Thyroid gland (tissue), 4 donors: Measurements from ENCODE around the gene XPO4. TPM values are rescaled to one million over a fixed set of nuclear protein-coding genes. Genes with fewer than 3 reads are reported as not detected.
"Not testable (repeated sequence)": the region's sequence is repeated elsewhere in the genome, so short reads cannot be mapped to it uniquely, and the experiment has no call there.

Source experiments
- DNase-seq, 2 donors: peaks; one replicate each; pipeline ENCODE4 v3.0.0-alpha.2; 2019
- H3K27ac ChIP-seq, 3 donors: fragments of 200-600 bp; sonication (generic); 1 replicate in 2 of 3; 2 replicates in 1 of 3; pipeline ENCODE4 v1.5.1; 2016 to 2019; ENCODE audit warnings: mild to moderate bottlenecking in 1 of 3, moderate library complexity in 1 of 3
- H3K27me3 ChIP-seq: fragments of 200-600 bp; sonication (generic); one replicate; pipeline ENCODE4 v1.5.1; 2019
- H3K36me3 ChIP-seq, 2 donors: fragments of 200-600 bp; sonication (generic); one replicate each; pipeline ENCODE4 v1.5.1; 2016 to 2019
- H3K4me1 ChIP-seq, 2 donors: fragments of 200-600 bp; sonication (generic); one replicate each; pipeline ENCODE4 v1.5.1; 2017 to 2019
- H3K4me3 ChIP-seq, 3 donors: fragments of 200-600 bp; sonication (generic); replicated peaks in 1 of 3; 1 replicate in 2 of 3; 2 replicates in 1 of 3; pipeline ENCODE4 v1.5.1; 2016; ENCODE audit warnings: mild to moderate bottlenecking in 1 of 3
- H3K9me3 ChIP-seq: fragments of 200-600 bp; sonication (generic); one replicate; pipeline ENCODE4 v1.5.1; 2017
- CTCF ChIP-seq, 6 experiments: fragments of 200-600 bp in 3 of 6; fragments of 450-650 bp in 3 of 6; sonication (generic) in 3 of 6; IDR thresholded peaks; one replicate each; pipeline ENCODE4 v1.5.1; 2016 to 2019; ENCODE audit warnings: antibody characterized with exemption in 6 of 6, mild to moderate bottlenecking in 2 of 6, inconsistent platforms in 1 of 6, moderate library complexity in 1 of 6
- POLR2A ChIP-seq, 2 donors: fragments of 450-650 bp; IDR thresholded peaks; one replicate each; pipeline ENCODE4 v1.6.1; 2017; ENCODE audit warnings: antibody characterized with exemption in 2 of 2, mild to moderate bottlenecking in 2 of 2, moderate library complexity in 1 of 2
- WGBS, 2 donors: methylation state at CpG; one replicate each; pipeline ENCODE4 v1.1.5; 2017; 5-methylcytosine and 5-hydroxymethylcytosine counted together
- intact Hi-C: fragments of 100-400 bp; cut with DNase I; formaldehyde crosslinking; loops from one replicate; pipeline ENCODE4 v1.15.1; 2023
- total RNA-seq, 4 donors: library from RNA; depleted of rRNA; stranded (reverse); fragments of >200 nt; gene quantifications; one replicate each; pipeline ENCODE4 v1.2.3, GENCODE V29; 2016

Gene XPO4
- 10 to 100 TPM; 15.7 to 30.8 (median 29.1) TPM for total RNA-seq

GRCh38 chr13:20902438-20903163 is at the start of gene XPO4:
Gene XPO4, minus strand, starts transcription at chr13:20902746. Its CDS starts 8 bp downstream, at chr13:20902738.
- Histone ChIP-seq H3K27me3 (no peaks in the 10 kb centered on the region), H3K4me1 (peaks cover 11% of the 10 kb centered on the region in 2 donors), H3K4me3 (peak within 1 kb of the TSS; percentile 78 to 89 (median 88)), H3K9me3 (no peaks in the 10 kb centered on the region), H3K36me3 (no peaks in the 10 kb centered on the region), H3K27ac (peak within 1 kb of the TSS; percentile 85 to 94 (median 90))
- peak; percentile 73 to 75 for DNase-seq
- 0 to 1% methylated on average over 6 to 24 of the region's 81 CpGs for WGBS, 2 donors
- intact Hi-C loops, result no loop called here
- TF ChIP-seq CTCF (IDR thresholded peaks at IDR 0.05) (no peak), POLR2A (IDR thresholded peaks at IDR 0.05) (peak in 1 of 2 donors; percentile 76)

GRCh38 chr13:20948001-20948400 is 45.5 kb upstream of the XPO4 start:
- 85 to 95% methylated on average over 3 of the region's 3 CpGs for WGBS, 2 donors
- not testable (repeated sequence) for H3K27me3 ChIP-seq, H3K9me3 ChIP-seq, H3K4me3 ChIP-seq, H3K27ac ChIP-seq, DNase-seq, H3K36me3 ChIP-seq
- H3K4me1 ChIP-seq, result peaks cover 0 to 10% of the 10 kb centered on the region in 2 donors
- intact Hi-C loops, result loop anchor here (10.0 kb wide), 1 partner anchor 187 kb away; no protein-coding TSS in a partner anchor

- no peaks in the 10 kb centered on the region for H3K36me3 ChIP-seq
- peak; percentile 7 to 9 for DNase-seq
- no peak overlapping the region for H3K27ac ChIP-seq
- WGBS, 2 donors, result 6 to 9% methylated on average over 23 to 29 of the region's 29 CpGs
- TF ChIP-seq CTCF (IDR thresholded peaks at IDR 0.05) (no peak), POLR2A (IDR thresholded peaks at IDR 0.05) (no peak)
- no peaks in the 10 kb centered on the region for H3K9me3 ChIP-seq
- H3K4me3 ChIP-seq, result no peak overlapping the region
- intact Hi-C loops, result loop anchor here (10.0 kb wide), 1 partner anchor 189 kb away; no protein-coding TSS in a partner anchor
- H3K4me1 ChIP-seq, result peaks cover 0 to 10% of the 10 kb centered on the region in 2 donors
- no peaks in the 10 kb centered on the region for H3K27me3 ChIP-seq
Measured at GRCh38 chr13:20945952-20946383, 43.4 kb upstream of the XPO4 start.

- DNase-seq, result peak; percentile 5 to 6
- 73 to 79% methylated on average over 22 of the region's 22 CpGs for WGBS, 2 donors
- no peak overlapping the region for H3K4me3 ChIP-seq
Measured at GRCh38 chr13:20942938-20943559, 40.5 kb upstream of the XPO4 start.

GRCh38 chr13:20940511-20940910 is 38.0 kb upstream of the XPO4 start:
- H3K4me1 ChIP-seq, H3K27me3 ChIP-seq, H3K4me3 ChIP-seq, H3K36me3 ChIP-seq, DNase-seq, H3K9me3 ChIP-seq, H3K27ac ChIP-seq: not testable (repeated sequence)
- 92 to 95% methylated on average over 10 of the region's 10 CpGs for WGBS, 2 donors
- intact Hi-C loops, result loop anchor here (5.0 to 10.0 kb wide), 3 partner anchors 122 to 537 kb away; partner anchors contain the start of gene LATS2

More at GRCh38 chr13:20942938-20943559, 40.5 kb upstream of the XPO4 start:
- Histone ChIP-seq H3K36me3 (no peaks in the 10 kb centered on the region), H3K9me3 (no peaks in the 10 kb centered on the region), H3K27ac (no peak overlapping the region), H3K27me3 (no peaks in the 10 kb centered on the region), H3K4me1 (peaks cover 0 to 10% of the 10 kb centered on the region in 2 donors)
- TF ChIP-seq POLR2A (IDR thresholded peaks at IDR 0.05) (no peak), CTCF (IDR thresholded peaks at IDR 0.05) (no peak)
- intact Hi-C loops, result loop anchor here (5.0 to 10.0 kb wide), 3 partner anchors 119 to 534 kb away; partner anchors contain the start of gene LATS2
